HG02852 (cell line): ENCODE measurements around the gene RFX3.

ENCODE experiments used
- ATAC-seq: cut with Tn5 transposase; IDR thresholded peaks from one replicate; pipeline ENCODE4 v1.9.1; 2021; ENCODE audit warnings: mild to moderate bottlenecking, moderate library complexity; ENCODE audit not compliant: unreplicated experiment

Gene RFX3

DNA sequence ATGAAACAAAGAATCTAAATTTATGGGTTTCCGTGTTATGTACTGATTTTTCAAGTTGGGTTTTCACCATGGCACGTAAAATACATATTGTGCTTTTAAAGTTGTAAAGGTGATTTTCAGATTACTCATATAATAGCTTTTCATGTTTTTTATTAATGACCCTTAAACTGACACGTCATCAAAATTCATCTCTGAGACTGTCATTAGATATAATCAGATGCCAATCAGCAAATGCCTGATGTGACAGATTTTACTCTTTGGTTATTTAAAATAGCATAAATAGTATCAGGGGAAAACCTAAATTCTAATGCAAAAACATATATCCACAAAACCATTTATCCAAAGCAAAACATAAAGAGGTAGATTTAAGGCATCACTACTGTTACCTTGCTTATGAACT, 11.0 kb downstream of the RFX3 start:
- no peak for ATAC-seq

DNA sequence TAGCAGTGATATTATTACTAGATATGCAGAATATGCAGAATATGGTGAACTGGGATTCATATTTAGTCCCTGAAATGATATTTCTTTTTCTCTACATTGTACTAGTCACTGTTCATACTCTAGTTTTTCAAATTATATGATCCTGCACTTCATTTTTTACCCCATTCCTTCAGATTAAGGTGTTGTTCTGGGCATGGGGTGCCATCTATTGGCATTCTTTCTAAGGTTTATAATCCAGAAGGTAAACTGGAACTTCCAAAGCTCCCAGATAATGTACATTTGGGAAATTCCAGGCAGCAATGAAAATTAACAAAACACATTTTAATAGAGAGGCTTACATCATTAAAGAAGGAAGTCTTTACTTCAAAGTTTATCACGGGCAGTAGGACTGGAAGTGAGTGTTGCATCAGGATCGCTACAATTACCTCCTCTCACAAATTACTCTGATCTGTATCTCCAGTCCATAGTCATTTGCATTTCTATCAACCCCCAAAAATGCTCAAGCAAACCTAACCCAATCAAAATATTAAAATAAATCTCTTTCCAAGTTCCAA, 12.5 kb downstream of the RFX3 start:
- ATAC-seq: no peak

DNA sequence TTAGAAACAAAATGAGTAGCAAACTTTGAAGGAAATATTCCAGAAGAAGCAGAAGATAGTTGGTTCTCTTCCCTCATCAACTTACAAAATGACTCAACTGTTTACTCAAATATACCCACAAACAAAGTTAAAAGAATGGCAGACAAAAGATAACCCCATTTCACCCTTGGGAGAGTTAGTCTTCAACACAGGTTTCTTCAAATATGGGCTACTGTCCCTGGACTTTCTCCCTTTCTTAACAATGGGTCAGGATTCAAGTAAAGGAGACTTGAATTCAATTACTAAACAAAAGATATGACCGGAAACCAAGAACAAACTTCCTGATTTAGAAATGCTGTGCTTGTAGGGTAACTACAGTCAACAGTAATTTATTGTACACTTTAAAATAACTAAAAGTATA, 14.2 kb downstream of the RFX3 start:
- no peak for ATAC-seq

DNA sequence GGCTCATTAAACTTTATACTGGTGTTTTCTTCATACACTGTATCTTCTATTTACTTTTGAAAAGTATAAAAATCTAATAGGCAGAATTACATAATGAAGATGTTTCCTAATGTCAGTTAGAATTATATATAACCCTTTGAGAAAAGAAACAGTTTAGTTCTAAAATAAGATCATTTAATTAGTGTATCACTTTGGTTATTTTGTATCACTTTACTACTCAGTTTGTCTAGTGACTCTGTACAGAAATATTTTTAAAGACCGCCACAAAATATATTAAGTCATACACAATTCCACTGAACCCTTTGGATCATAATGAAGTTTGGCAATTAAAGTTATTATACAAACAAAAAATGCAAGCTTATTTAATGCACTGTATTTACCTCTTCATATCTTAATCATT, 15.0 kb downstream of the RFX3 start:
- no peak for ATAC-seq

DNA sequence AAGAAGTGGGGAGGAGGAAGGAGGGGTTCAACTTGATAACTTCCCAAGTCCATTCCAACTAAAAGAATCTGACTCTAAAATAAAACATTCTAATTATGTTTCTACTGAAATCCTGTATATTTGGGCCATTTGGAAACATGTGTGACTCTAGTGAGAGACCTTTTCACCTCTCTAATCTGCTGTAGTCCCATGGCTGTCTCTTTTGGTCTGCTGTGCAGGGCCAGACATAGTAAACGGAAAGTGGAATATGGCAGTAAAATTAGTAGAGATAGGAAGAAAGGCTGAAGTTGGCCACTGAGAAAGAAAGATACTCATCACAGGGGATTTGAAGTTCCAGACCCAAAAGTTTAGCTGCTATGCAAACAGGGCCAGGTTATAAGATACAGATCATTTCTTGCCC, 15.9 kb downstream of the RFX3 start:
- no peak for ATAC-seq

DNA sequence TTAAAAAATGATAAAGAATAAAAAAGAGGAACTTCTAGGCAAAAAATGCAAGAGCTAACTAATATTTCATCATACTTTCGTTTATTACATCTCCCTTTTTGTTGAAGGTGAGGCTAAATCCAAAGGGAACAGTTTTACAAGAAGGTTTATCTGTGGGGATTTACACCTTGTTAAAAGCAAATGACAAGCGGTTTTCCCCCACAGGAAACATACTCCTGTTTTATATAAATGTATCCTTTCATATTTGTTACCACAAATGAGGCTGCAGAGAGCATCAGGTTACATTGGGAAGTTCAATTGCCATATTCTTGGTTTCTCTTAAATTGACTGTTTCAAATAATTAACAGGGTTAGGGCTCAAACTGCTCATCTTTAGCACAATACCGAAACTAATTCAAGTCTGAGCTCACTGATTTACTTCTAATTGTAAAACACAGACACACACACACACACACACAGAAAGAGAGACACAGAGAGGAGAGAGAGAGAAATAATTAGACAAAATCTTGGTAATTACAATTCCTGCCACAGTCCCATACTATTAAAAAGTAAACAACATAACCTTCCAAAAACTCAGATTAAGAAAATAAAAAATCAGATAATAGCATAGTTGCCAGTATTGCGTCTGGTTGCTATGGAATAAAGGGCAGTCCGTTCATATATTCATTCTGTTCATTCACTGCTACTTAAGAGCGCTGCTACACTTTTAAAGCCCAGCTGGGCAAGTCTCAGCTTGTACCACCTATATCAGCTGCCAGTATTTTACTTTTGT, 17.1 kb downstream of the RFX3 start:
- ATAC-seq: peak; percentile 17

DNA sequence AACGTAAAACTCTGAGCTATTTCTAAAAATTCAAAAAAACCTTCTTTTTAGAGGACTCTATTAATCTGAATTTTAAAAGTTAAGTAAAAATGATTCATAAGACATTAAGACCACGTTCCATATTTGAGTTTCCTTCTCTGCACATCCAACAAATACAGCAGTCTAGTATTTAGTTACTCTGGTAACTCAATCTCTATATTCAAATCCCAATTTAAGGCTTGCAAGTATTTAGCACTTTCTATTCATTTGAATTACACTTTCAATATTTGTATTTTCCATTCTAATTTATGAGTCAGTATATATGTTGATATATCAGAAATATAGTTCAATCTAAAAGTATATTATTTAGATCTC, 17.7 kb downstream of the RFX3 start:
- ATAC-seq: peak; percentile 27

DNA sequence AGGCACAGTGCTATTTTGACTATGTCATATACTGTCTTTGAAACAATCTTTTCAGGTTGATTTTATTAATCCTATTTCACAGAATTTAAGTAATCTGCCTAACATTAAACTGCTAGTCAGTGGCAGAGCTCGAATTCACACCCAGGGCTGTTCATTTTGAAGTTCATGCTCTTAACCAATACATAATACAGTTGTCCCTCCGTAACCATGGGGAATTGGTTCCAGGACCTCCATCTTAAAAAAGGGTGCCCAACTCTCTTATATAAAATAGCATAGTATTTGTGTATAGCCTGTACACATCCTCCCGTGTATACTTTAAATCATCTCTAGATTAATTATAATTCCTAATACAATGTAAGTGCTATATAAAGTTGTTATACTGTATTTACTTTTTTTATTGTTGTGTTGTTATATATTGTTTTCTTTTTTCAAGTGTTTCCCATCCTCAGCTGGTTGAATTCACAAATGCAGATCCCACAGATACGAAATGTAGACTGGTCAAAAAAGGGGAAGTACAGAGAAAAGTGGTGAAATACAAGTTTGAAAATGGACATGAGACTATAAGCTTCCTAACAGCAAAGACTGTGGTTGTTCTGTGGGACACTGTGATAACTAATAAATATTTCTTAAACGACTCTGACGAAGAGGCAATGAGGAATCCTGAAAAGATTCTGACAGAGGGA, 18.3 kb downstream of the RFX3 start:
- ATAC-seq: peak; percentile 69

DNA sequence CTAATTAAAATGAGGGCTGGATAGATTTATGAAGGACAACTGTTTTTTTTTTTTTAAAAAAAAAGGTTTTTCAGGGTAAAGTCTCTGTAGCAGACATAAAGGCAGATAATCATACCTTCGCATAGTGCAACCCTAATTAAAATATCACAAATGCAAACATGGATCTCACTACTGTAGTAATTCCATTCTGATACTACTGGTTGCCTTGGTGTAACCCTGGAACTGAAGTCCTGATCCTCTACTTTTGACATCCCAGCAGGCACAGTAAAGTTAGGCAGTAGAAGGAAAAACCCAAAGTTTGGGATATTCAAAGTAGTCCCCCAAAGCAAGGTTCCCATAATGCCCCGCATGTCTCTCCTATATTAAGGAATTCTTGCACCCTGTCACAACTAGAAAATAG, 19.6 kb downstream of the RFX3 start:
- no peak for ATAC-seq

DNA sequence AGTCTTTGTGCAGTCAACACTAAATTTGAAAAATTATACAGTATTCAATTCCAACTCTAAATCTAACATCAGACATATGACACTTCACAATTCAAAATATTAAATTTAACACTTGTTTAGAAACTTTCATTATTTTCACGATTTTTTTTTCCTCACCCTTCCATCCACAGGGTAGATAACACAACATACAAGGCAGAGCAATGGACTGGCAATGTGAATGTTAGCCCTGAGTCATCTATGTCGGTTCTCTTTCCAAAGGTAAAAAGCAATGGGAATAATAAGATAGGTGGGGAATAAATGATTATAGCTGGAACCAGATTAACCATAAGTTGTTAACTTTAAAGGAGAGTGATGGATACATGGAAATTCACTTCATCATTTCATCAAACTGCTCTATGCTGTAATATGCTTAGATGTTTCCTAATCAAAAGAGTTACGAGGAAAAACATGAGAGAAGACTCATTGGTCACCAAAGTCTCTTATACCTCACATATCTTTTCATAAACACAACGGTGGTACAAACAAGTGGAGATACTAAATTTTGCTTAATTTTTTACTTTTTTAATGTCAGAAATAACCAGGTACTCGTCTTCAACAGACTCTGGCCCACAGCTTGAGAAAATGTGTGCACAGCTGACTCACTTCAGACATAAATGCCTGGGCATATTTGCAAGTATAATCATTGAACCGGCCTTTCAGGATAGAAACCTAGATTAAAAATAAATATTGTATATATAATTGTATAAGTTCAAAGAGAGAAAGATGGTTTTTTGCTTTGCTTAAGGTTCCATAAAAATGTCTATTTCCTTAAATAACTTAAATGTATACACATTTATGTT, 23.0 kb downstream of the RFX3 start:
- no peak for ATAC-seq

DNA sequence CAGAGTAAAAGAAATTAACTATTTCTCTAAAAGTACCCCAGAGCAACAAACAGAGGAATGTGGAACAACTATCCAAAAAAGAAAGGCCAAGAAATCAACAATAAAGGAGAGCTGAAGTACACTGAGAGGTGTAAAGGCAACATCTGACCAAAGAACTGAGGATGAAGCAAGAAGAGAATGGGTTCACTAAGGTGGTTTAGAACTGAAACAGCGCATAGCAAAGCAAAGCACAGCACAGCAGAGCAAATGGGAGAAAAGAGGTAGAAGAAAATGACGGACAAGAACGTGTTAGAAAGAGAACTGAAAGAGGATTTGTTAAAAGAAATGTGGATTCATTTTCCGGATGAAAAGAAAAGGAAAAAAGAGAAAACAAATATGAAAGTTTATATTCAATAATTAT, 25.8 kb downstream of the RFX3 start:
- ATAC-seq: no peak

DNA sequence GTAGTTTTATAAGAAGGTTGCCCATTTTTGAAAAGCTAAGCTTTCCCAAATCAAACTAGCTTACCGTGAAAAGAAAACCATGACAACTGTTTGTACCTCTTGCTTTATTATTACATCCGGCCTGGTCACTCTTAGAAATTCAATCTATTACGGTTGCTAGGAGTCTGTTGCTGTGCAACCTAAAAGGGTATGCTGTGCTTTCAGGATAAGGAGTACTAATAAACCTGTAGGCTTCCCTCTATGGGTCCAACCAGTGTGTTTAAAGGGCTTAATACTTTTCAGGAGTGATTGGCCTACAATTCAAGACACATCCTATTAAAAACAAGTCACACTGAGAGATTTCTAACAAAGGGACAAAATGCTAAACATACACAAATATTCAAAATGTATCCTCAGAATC, 27.1 kb downstream of the RFX3 start:
- ATAC-seq: no peak

DNA sequence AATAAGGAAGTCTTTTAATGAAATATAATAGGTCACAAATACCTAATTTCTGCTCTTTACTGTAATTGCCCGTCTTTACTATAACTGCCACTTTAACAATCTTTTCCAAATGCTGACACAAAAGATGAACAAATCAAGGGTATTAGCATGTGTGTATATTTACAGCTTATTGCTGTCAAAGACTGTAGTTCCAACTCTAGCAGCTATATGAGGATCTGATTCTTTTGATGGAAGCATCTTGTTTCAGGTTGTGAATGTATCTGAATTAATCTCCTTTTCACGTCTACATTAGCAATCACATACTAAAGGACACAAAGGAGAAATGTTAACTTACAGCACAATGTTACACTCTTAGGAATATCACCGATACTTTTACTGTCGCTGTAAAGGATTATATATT, 27.9 kb downstream of the RFX3 start:
- no peak for ATAC-seq

DNA sequence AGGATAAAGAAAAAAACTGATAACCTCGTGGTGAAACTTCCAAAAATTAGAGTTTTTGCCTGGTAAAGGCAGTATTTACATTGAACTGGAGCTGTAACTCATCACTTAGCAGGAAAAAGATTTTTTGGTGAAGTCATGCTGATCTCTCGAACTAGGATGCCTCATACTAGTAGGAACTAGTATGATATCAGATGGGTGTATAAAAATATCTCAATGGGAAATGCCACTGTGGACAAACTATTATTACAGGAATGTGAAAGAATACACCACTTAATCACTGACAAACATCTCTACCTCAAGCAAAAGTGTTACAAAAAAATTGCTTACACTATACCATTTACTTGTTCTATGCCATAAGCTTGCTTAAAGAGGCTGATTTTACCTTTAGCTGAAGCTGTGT, 28.4 kb downstream of the RFX3 start:
- ATAC-seq: no peak

DNA sequence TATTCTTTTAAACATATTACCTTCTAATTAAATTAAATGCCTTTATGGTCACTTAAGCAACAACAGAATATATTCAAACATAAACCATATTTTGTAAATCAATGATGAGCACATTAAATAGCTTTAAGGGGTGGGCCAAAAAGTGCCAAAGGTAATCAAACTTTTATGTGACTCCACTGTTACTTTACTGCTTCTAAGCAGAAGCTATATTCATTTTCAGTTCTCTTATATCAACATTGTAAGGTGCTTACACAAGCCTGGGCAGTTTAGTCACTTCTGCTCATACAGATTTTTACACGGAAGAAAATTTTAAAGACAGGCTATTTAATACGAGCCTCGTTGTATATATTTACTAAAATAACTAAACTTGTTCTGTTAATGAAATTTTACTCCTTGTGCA, 29.9 kb downstream of the RFX3 start:
- ATAC-seq: no peak

DNA sequence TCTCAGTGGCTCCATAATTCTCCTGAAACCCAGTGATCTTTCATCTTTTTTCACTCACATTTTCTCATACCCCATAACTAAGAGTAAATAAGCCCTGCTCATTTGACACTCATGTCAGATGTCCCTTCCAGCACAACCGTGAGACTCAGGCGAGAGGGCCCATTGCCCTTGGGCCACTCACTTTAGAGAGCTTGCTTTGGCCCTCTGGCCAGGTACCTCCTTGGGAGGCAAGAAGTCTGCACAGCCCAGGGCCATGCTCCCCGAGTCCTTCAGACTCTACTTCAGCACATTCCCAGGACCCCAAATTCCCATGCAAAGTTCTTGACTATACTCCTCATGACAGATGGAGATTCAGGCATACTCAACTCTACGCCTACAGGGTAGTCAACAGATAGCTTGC, 33.6 kb downstream of the RFX3 start:
- ATAC-seq: no peak

DNA sequence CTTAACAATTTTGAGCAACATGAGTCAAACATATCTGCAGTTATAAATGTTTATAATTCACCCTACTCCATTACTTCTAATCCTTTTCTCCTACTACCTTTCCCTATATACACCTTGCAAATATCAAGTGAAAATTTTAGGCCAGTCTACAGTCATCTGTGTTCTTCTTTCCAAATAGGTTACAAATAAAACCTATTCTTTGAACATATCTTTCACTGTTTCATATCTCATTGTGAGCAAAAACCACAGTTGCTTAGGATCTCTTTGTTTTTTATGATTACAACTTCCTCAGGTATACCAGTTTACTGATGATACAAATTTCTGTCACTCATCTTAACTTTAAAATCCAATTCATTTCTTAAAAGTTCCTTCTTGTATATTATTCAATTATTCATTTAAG, 34.4 kb downstream of the RFX3 start:
- ATAC-seq: no peak

DNA sequence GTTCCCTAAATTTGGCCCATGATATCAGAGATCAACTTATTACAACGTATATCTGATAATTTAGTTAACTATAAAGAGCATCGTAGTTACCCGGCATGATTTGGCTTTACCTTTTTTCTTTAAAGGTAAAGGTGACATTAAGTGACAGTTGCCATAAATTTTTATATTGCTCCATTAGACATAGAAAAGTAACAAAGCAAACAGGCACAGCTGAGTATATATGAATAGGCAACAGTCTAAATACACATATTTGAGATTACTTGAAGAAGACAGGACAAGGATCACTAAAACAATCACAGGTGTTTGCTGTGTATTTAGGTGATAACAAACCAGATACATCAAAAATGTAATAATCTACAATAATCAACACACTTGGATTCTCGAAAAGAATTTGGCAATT, 34.8 kb downstream of the RFX3 start:
- ATAC-seq: no peak

DNA sequence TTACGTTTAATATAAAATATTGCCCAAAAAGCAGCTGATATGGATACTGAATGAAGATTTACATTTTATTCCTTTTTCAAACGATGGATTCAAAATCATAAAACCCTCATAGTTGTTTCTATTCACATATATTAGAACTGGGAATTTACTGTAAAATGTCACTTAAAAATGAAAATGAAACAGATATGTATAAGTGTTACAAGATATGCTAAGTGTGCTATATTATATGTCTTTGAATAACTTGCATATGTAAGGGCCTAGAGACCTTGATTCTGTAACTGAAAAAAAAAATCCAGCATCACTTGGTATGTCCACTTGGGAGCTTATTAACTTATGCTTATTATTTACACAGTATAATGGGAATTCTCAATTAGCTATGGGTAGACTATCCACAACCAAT, 43.2 kb downstream of the RFX3 start:
- ATAC-seq: no peak

DNA sequence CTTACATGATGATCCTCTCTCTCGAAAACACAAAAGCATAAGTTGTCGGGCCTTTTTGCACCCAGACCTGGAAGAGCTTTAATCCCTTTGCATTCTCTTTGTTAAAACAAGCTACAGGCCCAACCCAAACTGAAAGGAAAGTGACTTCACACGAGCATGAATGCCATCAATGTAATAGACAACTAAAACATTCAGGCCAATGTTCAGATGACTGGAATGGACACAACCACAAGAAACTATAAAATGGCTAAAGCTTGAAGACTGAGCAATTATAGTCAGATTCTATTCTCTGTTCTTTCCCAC, 45.5 kb downstream of the RFX3 start:
- no peak for ATAC-seq

DNA sequence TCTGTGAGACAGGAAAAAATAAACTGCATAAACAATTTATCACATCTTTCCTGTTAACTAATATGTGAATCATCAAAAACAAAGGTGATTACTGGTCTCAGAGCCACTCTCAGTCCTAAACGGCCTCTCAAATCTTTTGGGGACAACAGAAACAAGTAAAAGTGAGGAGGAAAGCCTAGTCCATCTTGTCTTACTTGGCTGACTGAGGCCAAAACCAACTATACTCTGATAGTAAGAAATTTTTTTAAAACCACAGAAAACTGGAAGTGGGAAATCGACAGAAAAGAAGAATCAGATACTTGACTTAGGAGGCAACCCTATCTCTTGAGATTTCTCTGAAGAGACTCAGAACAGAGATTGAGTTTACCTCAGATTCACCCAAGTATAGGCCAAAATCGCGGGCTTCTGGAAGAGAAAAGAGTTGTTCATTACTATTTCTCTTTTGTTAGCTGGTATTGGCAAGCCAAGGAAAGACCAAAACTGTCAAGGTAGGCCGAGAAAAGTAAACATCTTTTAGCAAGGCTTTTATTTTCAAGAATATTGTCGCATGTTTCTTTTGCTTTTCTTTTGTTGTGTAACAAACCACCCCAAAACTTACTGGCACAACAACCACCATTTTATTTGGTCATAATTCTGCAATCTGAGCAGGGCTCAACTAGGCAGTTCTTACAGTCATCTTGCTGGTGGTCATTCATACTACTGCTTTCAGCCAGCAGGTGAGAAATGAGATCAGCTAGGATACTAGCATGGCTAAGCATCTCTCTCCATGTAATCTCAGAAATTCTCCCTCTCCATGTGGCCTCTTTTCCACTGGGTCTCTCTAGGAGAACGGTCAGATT, 46.1 kb downstream of the RFX3 start:
- peak; percentile 50 for ATAC-seq
